CD4-positive, alpha-beta T cell (primary cell): ENCODE data around the gene ZBTB17. TPM values are rescaled to one million over a fixed set of nuclear protein-coding genes. Genes with fewer than 3 reads are reported as not detected.

ENCODE experiments used
- ATAC-seq: fragments of 200-7000 bp; cut with Tn5 transposase; one replicate; pipeline ENCODE4 v1.10.0; 2022; ENCODE audit warnings: mild to moderate bottlenecking; ENCODE audit not compliant: poor library complexity
- CTCF ChIA-PET: fragments of 350-600 bp; sonication (Branson Sonifier 250); formaldehyde crosslinking; loops from one replicate; lab custom pipeline; 2021; ENCODE audit warnings: antibody characterized with exemption, inconsistent platforms; lab: Charles Lee
- POLR2A ChIA-PET: fragments of 350-600 bp; sonication (Branson Sonifier 250); formaldehyde crosslinking; loops from one replicate; lab custom pipeline; 2021; ENCODE audit warnings: antibody characterized with exemption, inconsistent platforms; lab: Charles Lee
- DNase-seq, 14 experiments: peaks; one replicate each; pipeline ENCODE4 v3.0.0-alpha.2; 2013 to 2020; ENCODE audit warnings: mixed read lengths in 2 of 14
- H3K27ac ChIP-seq, 2 donors: one replicate each; pipeline versions ENCODE4 v1.5.1 to v1.7.0; 2013; ENCODE audit warnings: low read length in 2 of 2, low read depth in 1 of 2, mild to moderate bottlenecking in 1 of 2
- H3K27me3 ChIP-seq, 2 experiments: 1 replicate in 1 of 2; 2 replicates in 1 of 2; pipeline versions ENCODE4 v1.6.1 to v1.7.0; 2013; ENCODE audit warnings: low read length in 2 of 2, control low read depth in 1 of 2, mild to moderate bottlenecking in 1 of 2, moderate library complexity in 1 of 2; ENCODE audit not compliant: insufficient read depth in 2 of 2, control insufficient read depth in 1 of 2
- H3K36me3 ChIP-seq: one replicate; pipeline ENCODE4 v1.6.1; 2013; ENCODE audit warnings: low read length, control low read depth; ENCODE audit not compliant: insufficient read depth
- H3K4me1 ChIP-seq: one replicate; pipeline ENCODE4 v1.6.1; 2013; ENCODE audit warnings: low read length, control low read depth; ENCODE audit not compliant: insufficient read depth
- H3K4me3 ChIP-seq: one replicate; pipeline ENCODE4 v1.5.1; 2013; ENCODE audit warnings: mild to moderate bottlenecking, low read length, moderate library complexity
- H3K9me3 ChIP-seq, 2 experiments: 1 replicate in 1 of 2; 2 replicates in 1 of 2; pipeline versions ENCODE4 v1.6.1 to v1.7.0; 2013; ENCODE audit warnings: low read length in 2 of 2, mild to moderate bottlenecking in 2 of 2, control low read depth in 1 of 2, moderate library complexity in 1 of 2; ENCODE audit not compliant: control insufficient read depth in 1 of 2, insufficient read depth in 1 of 2
- H3K27ac Mint-ChIP-seq: one replicate; pipeline ENCODE4 v1.8.0; 2020; ENCODE audit warnings: mixed read lengths
- H3K27me3 Mint-ChIP-seq: one replicate; pipeline ENCODE4 v1.8.0; 2021; ENCODE audit warnings: mixed read lengths
- H3K36me3 Mint-ChIP-seq: one replicate; pipeline ENCODE4 v1.8.0; 2021; ENCODE audit warnings: low read depth, mixed read lengths
- H3K4me1 Mint-ChIP-seq: one replicate; pipeline ENCODE4 v1.8.0; 2021; ENCODE audit warnings: low read depth, mixed read lengths
- H3K4me3 Mint-ChIP-seq: one replicate; pipeline ENCODE4 v1.8.0; 2020; ENCODE audit warnings: mild to moderate bottlenecking, mixed read lengths
- H3K9me3 Mint-ChIP-seq: one replicate; pipeline ENCODE4 v1.8.0; 2020; ENCODE audit warnings: mixed read lengths
- CTCF ChIP-seq: fragments of 200-600 bp; IDR thresholded peaks from one replicate; pipeline ENCODE4 v1.8.0; 2022; ENCODE audit warnings: antibody characterized with exemption, mild to moderate bottlenecking
- intact Hi-C, 2 experiments: fragments of 100-400 bp; cut with DNase I in 1 of 2; cut with micrococcal nuclease in 1 of 2; formaldehyde crosslinking; loops; one replicate each; pipeline versions ENCODE4 v1.15.1 to v1.9.0; 2023 to 2025; cut with DNase I, micrococcal nuclease
- total RNA-seq, 174 experiments: library from RNA in 2 of 174; stranded (reverse) in 2 of 174; gene quantifications; one replicate each; pipeline ENCODE4 v1.2.3 and lab custom pipeline; 2021 to 2026

ZBTB17 gene
- total RNA-seq, 2 experiments from 2014 or later: 70.2 to 78.1 TPM

GRCh38 chr1:15949453-15950245, 26.3 kb downstream of the ZBTB17 start:
- Histone ChIP-seq H3K27me3 (no peaks in the 10 kb centered on the region), H3K27ac (peak overlapping the region; percentile 77 to 89), H3K36me3 (peaks cover 44% of the 10 kb centered on the region), H3K9me3 (no peaks in the 10 kb centered on the region), H3K4me1 (peaks cover 71% of the 10 kb centered on the region), H3K4me3 (peak overlapping the region; percentile 35)
- Mint-ChIP-seq H3K9me3 (no peaks in the 10 kb centered on the region), H3K4me3 (peak overlapping the region; percentile 83), H3K36me3 (peaks cover 48% of the 10 kb centered on the region), H3K27me3 (no peaks in the 10 kb centered on the region), H3K4me1 (peaks cover 61% of the 10 kb centered on the region), H3K27ac (peak overlapping the region; percentile 98)
- CTCF ChIA-PET: interaction anchor here (1.2 to 1.6 kb wide), 5 partner anchors 10 to 134 kb away, joined by 4 to 5 read pairs (median 4); partner anchors contain the start of gene ZBTB17
- ATAC-seq: peak; percentile 88
- intact Hi-C loops: no loop called here
- POLR2A ChIA-PET: interaction anchor here (1.0 to 1.8 kb wide), 5 partner anchors 9 to 116 kb away, joined by 3 to 6 read pairs (median 5); partner anchors contain the start of genes SPEN and ZBTB17
- peak; percentile 60 to 99 (median 80) for DNase-seq
- no peak for TF ChIP-seq CTCF

- Histone ChIP-seq H3K27me3 (no peaks in the 10 kb centered on the region), H3K27ac (peak overlapping the region; percentile 47 to 89), H3K36me3 (peaks cover 45% of the 10 kb centered on the region), H3K9me3 (no peaks in the 10 kb centered on the region), H3K4me1 (peaks cover 63% of the 10 kb centered on the region), H3K4me3 (peak overlapping the region; percentile 35)
- intact Hi-C loops: no loop called here
- ATAC-seq (peak; percentile 4), DNase-seq (peak in 1 of 14 experiments; percentile 19)
- ChIA-PET POLR2A (interaction anchor here (1.0 to 1.8 kb wide), 4 partner anchors 10 to 101 kb away, joined by 3 to 5 read pairs (median 4); partner anchors contain the start of genes SPEN and ZBTB17), CTCF (interaction anchor here (1.2 to 1.6 kb wide), 5 partner anchors 10 to 133 kb away, joined by 4 to 5 read pairs (median 4); partner anchors contain the start of gene ZBTB17)
- H3K9me3 Mint-ChIP-seq: no peaks in the 10 kb centered on the region
- H3K27ac Mint-ChIP-seq: peak overlapping the region; percentile 98
- peak overlapping the region; percentile 83 for H3K4me3 Mint-ChIP-seq
- TF ChIP-seq CTCF: no peak
- H3K4me1 Mint-ChIP-seq: peaks cover 54% of the 10 kb centered on the region
- H3K36me3 Mint-ChIP-seq: peaks cover 48% of the 10 kb centered on the region
- H3K27me3 Mint-ChIP-seq: no peaks in the 10 kb centered on the region
Observed at GRCh38 chr1:15948595-15949452, 27.1 kb downstream of the ZBTB17 start.

GRCh38 chr1:15948091-15948591, 27.8 kb downstream of the ZBTB17 start:
- ChIA-PET CTCF (interaction anchor here (1.6 kb wide), 1 partner anchor 16 kb away, joined by 4 read pairs; no protein-coding TSS in a partner anchor), POLR2A (interaction anchor here (1.8 kb wide), 2 partner anchors 10 to 28 kb away, joined by 5 read pairs; partner anchors contain the start of gene ZBTB17)
- Histone ChIP-seq H3K27me3 (no peaks in the 10 kb centered on the region), H3K36me3 (peaks cover 51% of the 10 kb centered on the region), H3K4me3 (no peak overlapping the region), H3K9me3 (no peaks in the 10 kb centered on the region), H3K27ac (peak overlapping the region in 1 of 2 donors; percentile 0), H3K4me1 (peaks cover 56% of the 10 kb centered on the region)
- ATAC-seq (no peak), DNase-seq (peak in 2 of 14 experiments; percentile 21 to 34)
- Mint-ChIP-seq H3K36me3 (peaks cover 48% of the 10 kb centered on the region), H3K9me3 (no peaks in the 10 kb centered on the region), H3K27ac (peak overlapping the region; percentile 98), H3K4me3 (no peak overlapping the region), H3K4me1 (peaks cover 50% of the 10 kb centered on the region), H3K27me3 (no peaks in the 10 kb centered on the region)
- TF ChIP-seq CTCF: no peak
- intact Hi-C loops: no loop called here
